Subcutaneous abdominal adipose tissue (tissue), 5 donors: ENCODE data around the gene HACE1.
A peak's percentile ranks its signal among the peaks of the same experiment; 100 is the strongest.
"Not testable (repeated sequence)": the region's sequence is repeated elsewhere in the genome, so short reads cannot be mapped to it uniquely, and the experiment has no call there.

Experiments used
- H3K27ac ChIP-seq: one replicate; pipeline ENCODE4 v1.7.0; 2013; ENCODE audit warnings: low read depth, mild to moderate bottlenecking, inconsistent platforms, low read length, moderate library complexity
- H3K27me3 ChIP-seq, 5 donors: one replicate each; pipeline ENCODE4 v1.7.0; 2013; ENCODE audit warnings: low read length in 5 of 5, inconsistent platforms in 1 of 5; ENCODE audit not compliant: control insufficient read depth in 5 of 5, insufficient read depth in 4 of 5
- H3K36me3 ChIP-seq, 5 donors: one replicate each; pipeline ENCODE4 v1.7.0; 2013; ENCODE audit warnings: low read length in 5 of 5; ENCODE audit not compliant: control insufficient read depth in 5 of 5, insufficient read depth in 5 of 5
- H3K4me1 ChIP-seq, 5 donors: one replicate each; pipeline ENCODE4 v1.7.0; 2013; ENCODE audit warnings: low read length in 5 of 5, mild to moderate bottlenecking in 3 of 5, moderate library complexity in 1 of 5; ENCODE audit not compliant: control insufficient read depth in 5 of 5, insufficient read depth in 5 of 5
- H3K4me3 ChIP-seq, 5 donors: one replicate each; pipeline ENCODE4 v1.7.0; 2013; ENCODE audit warnings: low read length in 5 of 5, low read depth in 1 of 5
- H3K9ac ChIP-seq, 5 donors: one replicate each; pipeline ENCODE4 v1.7.0; 2013; ENCODE audit warnings: low read length in 5 of 5, mild to moderate bottlenecking in 4 of 5, moderate library complexity in 3 of 5
- H3K9me3 ChIP-seq, 5 donors: one replicate each; pipeline ENCODE4 v1.7.0; 2013; ENCODE audit warnings: low read length in 5 of 5; ENCODE audit not compliant: control insufficient read depth in 5 of 5
- donor health status: healthy.
- donor health status: healthy.
- donor health status: healthy.
- donor health status: healthy.
- donor health status: healthy.

The HACE1 gene

GRCh38 chr6:104859225-104860146 is at the start of gene HACE1:
HACE1 (minus strand) TSS chr6:104859919; CDS start chr6:104859642, 277 bp downstream.
- Histone ChIP-seq H3K27me3 (no peaks in the 10 kb centered on the region), H3K9me3 (no peaks in the 10 kb centered on the region), H3K4me1 (peaks cover 3 to 16% (median 11%) of the 10 kb centered on the region in 5 donors), H3K36me3 (no peaks in the 10 kb centered on the region), H3K4me3 (peak within 1 kb of the TSS; percentile 73 to 93 (median 84)), H3K27ac (peak within 1 kb of the TSS; percentile 57), H3K9ac (peak within 1 kb of the TSS; percentile 77 to 91 (median 87))

GRCh38 chr6:104908888-104909525 is 49.3 kb upstream of the HACE1 start:
- H3K4me1 ChIP-seq, result no peaks in the 10 kb centered on the region
- no peak overlapping the region for H3K4me3 ChIP-seq
- peaks cover 0 to 7% (median 2%) of the 10 kb centered on the region in 5 donors for H3K9me3 ChIP-seq
- H3K27me3 ChIP-seq, result peaks cover 0 to 2% (median 0%) of the 10 kb centered on the region in 5 donors
- H3K36me3 ChIP-seq, result no peaks in the 10 kb centered on the region
- no peak overlapping the region for H3K9ac ChIP-seq
- H3K27ac ChIP-seq, result no peak overlapping the region

- Histone ChIP-seq H3K4me3 (no peak overlapping the region), H3K27me3 (peaks cover 0 to 2% (median 0%) of the 10 kb centered on the region in 5 donors), H3K36me3 (no peaks in the 10 kb centered on the region)
Observed at GRCh38 chr6:104908031-104908887, 48.5 kb upstream of the HACE1 start.

GRCh38 chr6:104898893-104899292 is 39.2 kb upstream of the HACE1 start:
- H3K27me3 ChIP-seq, H3K4me3 ChIP-seq, H3K36me3 ChIP-seq, H3K27ac ChIP-seq, H3K4me1 ChIP-seq, H3K9me3 ChIP-seq, H3K9ac ChIP-seq: not testable (repeated sequence)

More at GRCh38 chr6:104908031-104908887, 48.5 kb upstream of the HACE1 start:
- Histone ChIP-seq H3K9me3 (peaks cover 0 to 7% (median 2%) of the 10 kb centered on the region in 5 donors), H3K4me1 (no peaks in the 10 kb centered on the region), H3K27ac (no peak overlapping the region), H3K9ac (no peak overlapping the region)

- Histone ChIP-seq H3K27ac (no peak overlapping the region), H3K36me3 (no peaks in the 10 kb centered on the region), H3K27me3 (no peaks in the 10 kb centered on the region), H3K4me3 (no peak overlapping the region), H3K4me1 (no peaks in the 10 kb centered on the region), H3K9ac (no peak overlapping the region), H3K9me3 (peaks cover 0 to 2% (median 0%) of the 10 kb centered on the region in 5 donors)
Observed at GRCh38 chr6:104896914-104897313, 37.2 kb upstream of the HACE1 start.

- Histone ChIP-seq H3K27ac (no peak overlapping the region), H3K4me1 (no peaks in the 10 kb centered on the region), H3K4me3 (no peak overlapping the region), H3K9me3 (peaks cover 0 to 12% (median 7%) of the 10 kb centered on the region in 5 donors), H3K27me3 (no peaks in the 10 kb centered on the region), H3K9ac (no peak overlapping the region), H3K36me3 (no peaks in the 10 kb centered on the region)
Observed at GRCh38 chr6:104888066-104888465, 28.3 kb upstream of the HACE1 start.

GRCh38 chr6:104887350-104887749 is 27.6 kb upstream of the HACE1 start:
- no peak overlapping the region for H3K9ac ChIP-seq
- H3K4me1 ChIP-seq, result no peaks in the 10 kb centered on the region
- H3K27ac ChIP-seq, result no peak overlapping the region
- peaks cover 0 to 12% (median 7%) of the 10 kb centered on the region in 5 donors for H3K9me3 ChIP-seq
- no peaks in the 10 kb centered on the region for H3K36me3 ChIP-seq
- H3K27me3 ChIP-seq, result no peaks in the 10 kb centered on the region
- H3K4me3 ChIP-seq, result no peak overlapping the region

- Histone ChIP-seq H3K36me3 (no peaks in the 10 kb centered on the region), H3K4me1 (no peaks in the 10 kb centered on the region), H3K27me3 (no peaks in the 10 kb centered on the region), H3K27ac (no peak overlapping the region), H3K9me3 (peaks cover 0 to 12% (median 7%) of the 10 kb centered on the region in 5 donors), H3K4me3 (no peak overlapping the region), H3K9ac (no peak overlapping the region)
Observed at GRCh38 chr6:104885518-104886043, 25.9 kb upstream of the HACE1 start.

GRCh38 chr6:104884867-104885517 is 25.3 kb upstream of the HACE1 start:
- Histone ChIP-seq H3K4me1 (no peaks in the 10 kb centered on the region), H3K9ac (no peak overlapping the region), H3K27me3 (no peaks in the 10 kb centered on the region), H3K36me3 (no peaks in the 10 kb centered on the region), H3K9me3 (peaks cover 0 to 12% (median 7%) of the 10 kb centered on the region in 5 donors), H3K4me3 (no peak overlapping the region), H3K27ac (no peak overlapping the region)
